Activated CD4-positive, alpha-beta memory T cell treated with anti-CD3 and anti-CD28 coated beads for 36 hours (primary cell): ENCODE results near the gene SEC14L6. TPM values are rescaled to one million over a fixed set of nuclear protein-coding genes. Genes with fewer than 3 reads are reported as not detected.

ENCODE experiments used
- CTCF ChIA-PET: fragments of 350-600 bp; sonication (Branson Sonifier 250); formaldehyde crosslinking; loops from one replicate; lab custom pipeline; 2021; ENCODE audit warnings: antibody characterized with exemption, inconsistent platforms; lab: Charles Lee
- POLR2A ChIA-PET: fragments of 350-600 bp; sonication (Branson Sonifier 250); formaldehyde crosslinking; loops from one replicate; lab custom pipeline; 2021; ENCODE audit warnings: antibody characterized with exemption; lab: Charles Lee
- DNase-seq: peaks from one replicate; pipeline ENCODE4 v3.0.0-alpha.2; 2020
- H3K27ac Mint-ChIP-seq: one replicate; pipeline ENCODE4 v1.8.0; 2021; ENCODE audit warnings: mixed read lengths
- H3K27me3 Mint-ChIP-seq: one replicate; pipeline ENCODE4 v1.8.0; 2021; ENCODE audit warnings: mixed read lengths
- H3K36me3 Mint-ChIP-seq: one replicate; pipeline ENCODE4 v1.8.0; 2021; ENCODE audit warnings: mixed read lengths
- H3K4me1 Mint-ChIP-seq: one replicate; pipeline ENCODE4 v1.8.0; 2021; ENCODE audit warnings: low read depth, mixed read lengths
- H3K4me3 Mint-ChIP-seq: one replicate; pipeline ENCODE4 v1.8.0; 2021; ENCODE audit warnings: mild to moderate bottlenecking, mixed read lengths
- H3K9me3 Mint-ChIP-seq: one replicate; pipeline ENCODE4 v1.8.0; 2021; ENCODE audit warnings: mixed read lengths
- intact Hi-C: fragments of 100-400 bp; cut with micrococcal nuclease; formaldehyde crosslinking; loops from one replicate; pipeline ENCODE4 v1.15.1; 2023
- total RNA-seq, 2 experiments: library from RNA; stranded (reverse); gene quantifications; one replicate each; pipeline ENCODE4 v1.2.3, GENCODE V29; 2021

The SEC14L6 gene
- total RNA-seq, 2 experiments from 2014 or later = 0.17 TPM; not detected in 1

DNA sequence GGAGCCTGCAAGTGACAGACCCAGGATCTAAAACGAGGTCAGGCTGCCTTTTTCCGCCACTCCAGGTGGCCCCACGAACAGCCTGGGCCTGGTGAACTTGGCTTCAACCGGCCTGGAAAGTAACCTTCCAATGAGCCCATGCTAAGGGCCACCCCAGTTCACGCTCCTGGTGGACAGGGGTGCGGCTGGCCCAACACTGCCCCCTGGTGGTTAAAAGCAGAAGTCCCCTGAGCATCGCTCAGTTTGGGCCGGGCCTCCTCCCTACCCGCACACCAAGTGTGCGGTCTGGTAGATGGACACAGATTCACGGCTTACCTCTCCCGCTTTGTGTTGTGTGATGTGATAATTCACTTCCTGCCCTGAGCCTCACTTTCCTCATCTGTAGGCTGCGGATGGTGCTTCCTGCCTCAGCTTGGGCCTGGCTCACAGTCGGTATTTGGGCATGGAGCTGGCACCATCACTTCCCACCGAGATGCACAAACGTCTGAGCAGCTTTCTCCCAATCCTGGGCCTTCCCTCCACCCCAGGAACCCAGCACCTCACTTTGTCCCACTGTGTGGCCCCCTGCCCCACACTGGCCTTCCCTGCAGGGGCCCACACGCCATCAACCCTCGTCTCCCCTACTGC is 61.1 kb downstream of the SEC14L6 start:
- POLR2A ChIA-PET = no interaction called here
- no peaks in the 10 kb centered on the region for H3K4me1 Mint-ChIP-seq
- no peak overlapping the region for H3K27ac Mint-ChIP-seq
- no peaks in the 10 kb centered on the region for H3K9me3 Mint-ChIP-seq
- H3K27me3 Mint-ChIP-seq = no peaks in the 10 kb centered on the region
- CTCF ChIA-PET = interaction anchor here (0.7 to 5.5 kb wide), 21 partner anchors 9 to 271 kb away, joined by 3 to 98 read pairs (median 4); partner anchors contain the start of genes CASTOR1, RNF215 and SEC14L2
- intact Hi-C loops = loop anchor here (1.0 to 2.0 kb wide), 3 partner anchors 41 to 197 kb away; partner anchors contain the start of gene CASTOR1
- no peak overlapping the region for H3K4me3 Mint-ChIP-seq
- DNase-seq = peak; percentile 83
- no peaks in the 10 kb centered on the region for H3K36me3 Mint-ChIP-seq

DNA sequence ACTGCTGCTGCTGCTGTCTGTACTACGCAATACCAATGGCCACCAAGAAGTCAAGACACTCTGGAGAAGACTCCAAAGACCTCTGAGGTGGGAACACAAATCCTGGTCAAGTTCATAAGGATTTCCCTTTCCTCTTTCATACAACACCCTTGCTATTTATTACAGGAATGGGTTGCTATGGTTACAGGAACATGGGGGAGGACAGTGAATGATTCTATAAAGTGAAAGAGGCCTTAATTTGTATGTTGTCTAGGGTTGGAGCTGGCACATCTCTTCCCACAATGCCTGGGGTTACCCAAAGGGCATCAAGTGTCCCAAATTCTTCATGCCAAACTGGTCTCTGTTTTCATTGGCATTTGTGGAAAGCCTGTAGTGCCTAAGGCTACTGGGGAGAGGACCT is 63.4 kb downstream of the SEC14L6 start:
- POLR2A ChIA-PET = no interaction called here
- Mint-ChIP-seq H3K4me3 (no peak overlapping the region), H3K4me1 (no peaks in the 10 kb centered on the region), H3K27ac (no peak overlapping the region), H3K9me3 (no peaks in the 10 kb centered on the region), H3K27me3 (no peaks in the 10 kb centered on the region), H3K36me3 (no peaks in the 10 kb centered on the region)
- DNase-seq = no peak
- CTCF ChIA-PET = interaction anchor here (0.7 to 5.5 kb wide), 4 partner anchors 13 to 264 kb away, joined by 3 to 98 read pairs (median 21); no protein-coding TSS in a partner anchor
- intact Hi-C loops = no loop called here

DNA sequence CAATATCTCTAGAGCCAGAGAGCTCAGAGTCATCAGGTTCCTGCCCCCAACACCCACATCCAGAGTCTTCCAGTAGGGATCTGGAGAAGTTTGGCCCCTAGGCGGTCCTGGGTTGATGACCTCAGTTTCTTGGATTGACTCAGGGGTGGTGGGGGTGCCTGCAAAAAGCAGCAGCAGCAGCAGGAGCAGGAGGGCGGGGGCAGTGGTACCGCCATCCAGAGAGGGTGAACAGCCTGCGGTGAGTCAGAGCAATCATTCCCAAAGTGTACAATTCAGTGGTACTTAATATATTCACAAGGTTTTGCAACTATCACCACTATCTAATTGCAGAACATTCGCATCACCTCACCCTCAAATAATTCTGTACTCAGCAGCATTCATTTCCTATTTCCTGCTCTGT is 64.8 kb downstream of the SEC14L6 start:
- no peaks in the 10 kb centered on the region for H3K27me3 Mint-ChIP-seq
- no peak overlapping the region for H3K27ac Mint-ChIP-seq
- H3K4me3 Mint-ChIP-seq = no peak overlapping the region
- DNase-seq = no peak
- POLR2A ChIA-PET = no interaction called here
- H3K9me3 Mint-ChIP-seq = no peaks in the 10 kb centered on the region
- H3K4me1 Mint-ChIP-seq = no peaks in the 10 kb centered on the region
- intact Hi-C loops = no loop called here
- CTCF ChIA-PET = no interaction called here
- H3K36me3 Mint-ChIP-seq = no peaks in the 10 kb centered on the region

DNA sequence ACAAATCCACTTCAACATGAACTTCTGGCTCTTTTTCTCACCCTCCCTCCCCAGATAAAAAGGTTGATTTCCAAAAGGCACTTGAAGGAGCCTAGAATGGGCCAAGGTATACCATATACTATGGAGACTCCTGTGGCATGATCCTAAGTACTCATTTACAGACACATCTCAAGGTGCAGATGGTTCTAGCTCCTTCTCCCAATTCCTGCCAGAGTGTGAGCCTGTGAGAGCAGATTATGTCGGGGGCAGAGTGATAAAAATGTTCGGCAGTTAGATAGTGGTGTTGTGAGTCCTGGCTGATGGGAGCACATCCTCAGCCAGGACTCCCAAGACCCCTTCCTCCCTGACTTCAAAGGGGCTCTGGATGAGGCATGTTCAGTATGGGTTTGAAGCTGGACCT is 66.6 kb downstream of the SEC14L6 start:
- no peaks in the 10 kb centered on the region for H3K27me3 Mint-ChIP-seq
- H3K4me1 Mint-ChIP-seq = no peaks in the 10 kb centered on the region
- H3K4me3 Mint-ChIP-seq = no peak overlapping the region
- no peak overlapping the region for H3K27ac Mint-ChIP-seq
- ChIA-PET POLR2A (interaction anchor here (1.3 kb wide), 1 partner anchor 57 kb away, joined by 3 read pairs; no protein-coding TSS in a partner anchor), CTCF (interaction anchor here (1.2 to 1.4 kb wide), 2 partner anchors 54 to 89 kb away, joined by 3 to 5 read pairs; partner anchors contain the start of gene MTFP1)
- no peak for DNase-seq
- H3K9me3 Mint-ChIP-seq = no peaks in the 10 kb centered on the region
- intact Hi-C loops = no loop called here
- no peaks in the 10 kb centered on the region for H3K36me3 Mint-ChIP-seq

DNA sequence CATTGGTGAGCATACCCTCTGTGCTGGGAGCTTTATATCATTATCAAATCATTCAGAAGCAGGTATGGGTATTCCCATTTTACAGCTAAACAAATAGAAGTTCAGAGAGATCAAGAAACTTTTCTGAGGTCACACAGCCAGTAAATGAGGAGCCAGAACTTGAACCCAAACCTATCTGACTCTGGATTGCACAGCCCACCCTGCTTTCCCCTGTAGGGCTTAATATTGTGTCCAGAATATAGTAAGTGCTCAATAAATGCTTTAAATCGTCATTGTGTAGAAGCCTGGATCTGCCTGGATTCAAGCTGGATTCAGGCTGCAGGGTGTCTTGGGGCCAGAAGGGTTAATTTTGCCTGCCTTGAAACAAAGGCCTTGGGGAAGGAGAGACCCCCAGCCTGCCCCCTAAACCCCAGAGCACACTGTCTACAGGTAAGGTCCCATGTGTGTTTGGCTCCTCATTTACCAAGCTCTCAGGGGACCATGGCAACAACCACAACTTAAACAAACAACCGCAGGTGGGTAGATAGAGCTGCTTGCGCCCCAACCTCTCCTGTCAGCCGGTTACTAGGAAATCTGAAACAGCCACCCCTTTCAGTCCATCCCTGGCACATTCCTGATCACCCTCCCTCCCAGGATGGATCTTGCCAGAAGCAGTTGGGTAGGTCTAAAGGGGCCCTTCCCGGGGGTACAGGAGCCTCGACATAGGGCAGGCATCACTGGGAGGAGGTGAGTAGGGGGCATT is 71.7 kb downstream of the SEC14L6 start:
- ChIA-PET CTCF (interaction anchor here (1.0 to 1.9 kb wide), 3 partner anchors 10 to 29 kb away, joined by 3 to 7 read pairs (median 3); no protein-coding TSS in a partner anchor), POLR2A (no interaction called here)
- Mint-ChIP-seq H3K9me3 (no peaks in the 10 kb centered on the region), H3K36me3 (no peaks in the 10 kb centered on the region), H3K27me3 (peaks cover 10% of the 10 kb centered on the region), H3K4me1 (peaks cover 7% of the 10 kb centered on the region), H3K4me3 (no peak overlapping the region), H3K27ac (no peak overlapping the region)
- DNase-seq = peak; percentile 18
- intact Hi-C loops = no loop called here

DNA sequence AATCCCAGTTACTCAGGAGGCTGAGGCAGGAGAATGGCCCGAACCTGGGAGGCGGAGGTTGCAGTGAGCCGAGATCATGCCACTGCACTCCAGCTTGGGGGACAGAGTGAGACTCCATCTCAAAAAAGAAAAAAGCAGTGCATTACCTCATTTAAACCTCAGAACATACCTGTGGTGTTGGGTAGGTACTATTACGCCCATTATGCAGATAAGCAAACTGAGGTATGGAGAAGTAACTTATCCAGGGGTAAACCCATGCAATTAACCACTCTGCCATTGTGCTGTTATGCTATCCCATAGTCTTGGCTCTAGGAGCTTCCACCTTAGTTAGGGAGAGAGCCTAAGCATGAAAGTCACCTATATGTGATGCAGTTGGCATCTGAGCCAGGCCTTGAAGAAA is 72.4 kb downstream of the SEC14L6 start:
- no peak for DNase-seq
- ChIA-PET CTCF (interaction anchor here (1.5 kb wide), 1 partner anchor 10 kb away, joined by 3 read pairs; no protein-coding TSS in a partner anchor), POLR2A (no interaction called here)
- intact Hi-C loops = no loop called here
- Mint-ChIP-seq H3K4me3 (no peak overlapping the region), H3K27me3 (peaks cover 10% of the 10 kb centered on the region), H3K9me3 (no peaks in the 10 kb centered on the region), H3K27ac (no peak overlapping the region), H3K4me1 (peaks cover 7% of the 10 kb centered on the region), H3K36me3 (no peaks in the 10 kb centered on the region)

DNA sequence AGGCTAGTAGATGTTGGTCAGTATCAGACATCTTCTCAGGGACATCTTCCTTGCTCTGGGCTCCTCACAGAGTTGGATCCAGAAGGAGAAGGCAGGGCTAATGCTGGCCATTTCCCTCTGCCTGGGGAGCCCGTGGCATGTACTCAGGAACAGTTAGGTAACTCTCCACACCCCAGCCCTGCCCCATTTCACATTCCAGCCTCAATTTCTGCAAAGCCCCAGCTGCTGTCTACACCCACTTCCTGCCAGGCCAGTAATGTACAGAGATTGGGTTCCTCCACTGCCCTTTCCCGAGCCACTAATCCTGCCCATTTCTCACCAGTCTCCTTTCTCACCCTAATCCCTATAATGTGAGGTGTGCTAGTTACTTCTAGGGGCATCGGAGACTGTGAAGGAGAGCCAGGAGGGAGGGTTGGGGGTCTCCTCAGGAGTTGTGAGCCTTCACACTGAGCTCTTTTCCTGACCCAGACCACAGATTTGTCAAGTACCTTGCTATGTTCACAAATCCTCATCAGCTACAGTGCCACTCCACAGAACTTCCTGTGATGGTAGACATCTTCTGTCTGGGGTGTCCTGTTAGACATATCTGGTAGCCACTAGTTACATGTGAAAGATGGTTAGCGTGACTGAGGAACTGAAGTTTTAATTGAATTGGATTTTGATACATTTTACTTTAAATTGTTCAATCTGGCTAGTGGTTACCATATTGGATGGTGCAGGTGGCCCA is 73.4 kb downstream of the SEC14L6 start:
- POLR2A ChIA-PET = no interaction called here

More for the DNA sequence above, 73.4 kb downstream of the SEC14L6 start:
- DNase-seq = no peak
- Mint-ChIP-seq H3K9me3 (no peaks in the 10 kb centered on the region), H3K4me3 (no peak overlapping the region), H3K36me3 (no peaks in the 10 kb centered on the region), H3K27ac (no peak overlapping the region), H3K4me1 (peaks cover 7% of the 10 kb centered on the region), H3K27me3 (peaks cover 11% of the 10 kb centered on the region)
- CTCF ChIA-PET = no interaction called here
- intact Hi-C loops = no loop called here

Other genes with a start within 250 kb of the SEC14L6 start
- gene TBC1D10A, start 219.8 kb downstream of the SEC14L6 start, total RNA-seq = 10 to 100 TPM; 28.9 to 29.0 TPM
- 100 to 1,000 TPM; 255 to 273 TPM for gene SF3A1, start 189.8 kb downstream of the SEC14L6 start, total RNA-seq
- gene CCDC157, start 189.7 kb downstream of the SEC14L6 start, total RNA-seq = 1 to 10 TPM; 2.1 to 2.9 TPM
- 10 to 100 TPM in 1 of 2 experiments, 1 to 10 TPM in 1; 8.8 to 10.2 TPM for gene RNF215, start 159.3 kb downstream of the SEC14L6 start, total RNA-seq
- gene SEC14L2, start 149.7 kb downstream of the SEC14L6 start, total RNA-seq = 10 to 100 TPM; 12.8 to 15.3 TPM
- gene MTFP1, start 121.0 kb downstream of the SEC14L6 start, total RNA-seq = 10 to 100 TPM; 50.5 to 54.5 TPM
- not detected for gene SEC14L3, start 74.7 kb downstream of the SEC14L6 start, total RNA-seq
- gene SEC14L4, start 41.0 kb downstream of the SEC14L6 start, total RNA-seq = not detected
- gene GAL3ST1, start 27.9 kb upstream of the SEC14L6 start, total RNA-seq = not detected
- gene PES1, start 45.2 kb upstream of the SEC14L6 start, total RNA-seq = 10 to 100 TPM; 99.3 to 99.6 TPM
- gene TCN2, start 60.4 kb upstream of the SEC14L6 start, total RNA-seq = under 1 TPM; 0.19 to 0.31 TPM
- gene SLC35E4, start 89.0 kb upstream of the SEC14L6 start, total RNA-seq = 1 to 10 TPM; 5.2 to 5.9 TPM
- gene DUSP18, start 121.1 kb upstream of the SEC14L6 start, total RNA-seq = 10 to 100 TPM in 1 of 2 experiments, 1 to 10 TPM in 1; 9.2 to 10.6 TPM
- 1 to 10 TPM; 2.3 to 2.9 TPM for gene OSBP2, start 148.1 kb upstream of the SEC14L6 start, total RNA-seq